ENCODE measurements around the gene DIS3L2. TPM values are rescaled to one million over a fixed set of nuclear protein-coding genes. Genes with fewer than 3 reads are reported as not detected.

DIS3L2 gene
- total RNA-seq, 4 donors from 2014 or later: 16.1 to 26.7 (median 22.0) TPM

GRCh38 chr2:231919341-231920035 lies 42.0 kb upstream of the DIS3L2 start:
- no peaks in the 10 kb centered on the region for H3K36me3 ChIP-seq
- H3K27me3 ChIP-seq: peaks cover 0 to 52% (median 6%) of the 10 kb centered on the region in 4 donors
- intact Hi-C loops (cut with DNase I): loop anchor here (5.0 kb wide), 1 partner anchor 518 kb away; no protein-coding TSS in a partner anchor
- peaks cover 0 to 6% (median 2%) of the 10 kb centered on the region in 4 donors for H3K4me1 ChIP-seq
- H3K9me3 ChIP-seq: no peaks in the 10 kb centered on the region
- no peak overlapping the region for H3K27ac ChIP-seq (replicated peaks in 1 of 4)
- H3K4me3 ChIP-seq: no peak overlapping the region
- no peak for TF ChIP-seq POLR2AphosphoS5 (IDR thresholded peaks at IDR 0.05)
- TF ChIP-seq CTCF (IDR thresholded peaks at IDR 0.05): no peak
- no peak for TF ChIP-seq EP300 (IDR thresholded peaks at IDR 0.05)
- TF ChIP-seq POLR2A (IDR thresholded peaks at IDR 0.05; ENCODE audit: low read depth): no peak
- 100% methylated on average over 2 of the region's 15 CpGs for WGBS
- DNase-seq (ENCODE audit: extremely low spot score): no peak

DNA sequence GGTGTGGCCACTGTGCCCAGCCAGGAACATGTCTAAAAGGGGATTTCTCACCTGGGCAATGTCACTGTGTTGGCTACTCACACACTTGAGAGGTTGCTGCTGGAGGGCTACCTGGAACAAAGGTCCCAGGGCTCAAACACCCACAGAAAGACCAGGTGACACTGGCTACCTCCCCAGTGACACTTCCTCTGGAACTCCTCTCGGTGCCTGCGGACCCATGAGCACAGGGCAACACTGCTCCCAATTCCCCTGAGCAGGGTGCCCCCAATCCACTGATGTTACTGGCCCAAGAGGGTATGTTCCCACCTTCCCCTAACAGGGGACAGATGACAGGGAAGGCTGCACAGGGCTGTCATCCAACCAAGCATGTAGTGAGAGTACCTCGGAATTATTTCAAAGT lies 41.1 kb upstream of the DIS3L2 start:
- Histone ChIP-seq H3K27ac (replicated peaks in 1 of 4) (no peak overlapping the region), H3K4me3 (no peak overlapping the region), H3K36me3 (no peaks in the 10 kb centered on the region), H3K4me1 (peaks cover 1 to 11% (median 9%) of the 10 kb centered on the region in 4 donors), H3K27me3 (peaks cover 0 to 60% (median 7%) of the 10 kb centered on the region in 4 donors), H3K9me3 (no peaks in the 10 kb centered on the region)
- intact Hi-C loops (cut with DNase I): loop anchor here (5.0 kb wide), 1 partner anchor 517 kb away; no protein-coding TSS in a partner anchor
- no peak for TF ChIP-seq POLR2AphosphoS5 (IDR thresholded peaks at IDR 0.05)
- DNase-seq (ENCODE audit: extremely low spot score): no peak
- WGBS: 94% methylated on average over 3 of the region's 3 CpGs

GRCh38 chr2:231920795-231921194 lies 40.7 kb upstream of the DIS3L2 start:
- no peak for TF ChIP-seq EP300 (IDR thresholded peaks at IDR 0.05)
- TF ChIP-seq CTCF (IDR thresholded peaks at IDR 0.05): no peak
- TF ChIP-seq POLR2AphosphoS5 (IDR thresholded peaks at IDR 0.05): no peak
- TF ChIP-seq POLR2A (IDR thresholded peaks at IDR 0.05; ENCODE audit: low read depth): no peak
- Histone ChIP-seq H3K36me3 (no peaks in the 10 kb centered on the region), H3K4me1 (peaks cover 6 to 16% (median 13%) of the 10 kb centered on the region in 4 donors), H3K27ac (replicated peaks in 1 of 4) (no peak overlapping the region), H3K4me3 (no peak overlapping the region), H3K9me3 (no peaks in the 10 kb centered on the region), H3K27me3 (peaks cover 0 to 65% (median 9%) of the 10 kb centered on the region in 4 donors)
- WGBS: 83% methylated on average over 5 of the region's 5 CpGs
- intact Hi-C loops (cut with DNase I): loop anchor here (5.0 kb wide), 1 partner anchor 517 kb away; no protein-coding TSS in a partner anchor
- DNase-seq (ENCODE audit: extremely low spot score): no peak

- TF ChIP-seq EP300 (IDR thresholded peaks at IDR 0.05) (no peak), POLR2A (IDR thresholded peaks at IDR 0.05; ENCODE audit: low read depth) (no peak), POLR2AphosphoS5 (IDR thresholded peaks at IDR 0.05) (no peak), CTCF (IDR thresholded peaks at IDR 0.05) (no peak)
- WGBS: 86% methylated on average over 15 of the region's 15 CpGs
- Histone ChIP-seq H3K27me3 (peaks cover 2 to 81% (median 18%) of the 10 kb centered on the region in 4 donors), H3K4me3 (no peak overlapping the region), H3K36me3 (no peaks in the 10 kb centered on the region), H3K4me1 (peaks cover 18 to 31% (median 28%) of the 10 kb centered on the region in 4 donors), H3K9me3 (no peaks in the 10 kb centered on the region), H3K27ac (replicated peaks in 1 of 4) (no peak overlapping the region)
- intact Hi-C loops (cut with DNase I): loop anchor here (5.0 kb wide), 1 partner anchor 515 kb away; no protein-coding TSS in a partner anchor
- DNase-seq (ENCODE audit: extremely low spot score): no peak
These were observed 39.1 kb upstream of the DIS3L2 start for GRCh38 chr2:231922311-231923009.

- Histone ChIP-seq H3K36me3 (no peaks in the 10 kb centered on the region), H3K4me1 (peaks cover 18 to 27% (median 26%) of the 10 kb centered on the region in 4 donors), H3K4me3 (no peak overlapping the region), H3K9me3 (no peaks in the 10 kb centered on the region), H3K27me3 (peaks cover 4 to 87% (median 20%) of the 10 kb centered on the region in 4 donors), H3K27ac (replicated peaks in 1 of 4) (no peak overlapping the region)
- DNase-seq (ENCODE audit: extremely low spot score): no peak
- WGBS: 62% methylated on average over 3 of the region's 3 CpGs
- TF ChIP-seq POLR2A (IDR thresholded peaks at IDR 0.05; ENCODE audit: low read depth) (no peak), EP300 (IDR thresholded peaks at IDR 0.05) (no peak), CTCF (IDR thresholded peaks at IDR 0.05) (no peak), POLR2AphosphoS5 (IDR thresholded peaks at IDR 0.05) (no peak)
- intact Hi-C loops (cut with DNase I): loop anchor here (5.0 kb wide), 1 partner anchor 514 kb away; no protein-coding TSS in a partner anchor
These were observed 38.5 kb upstream of the DIS3L2 start for GRCh38 chr2:231923010-231923344.

Data from esophagus muscularis mucosa (tissue), 4 donors.